ENCODE data around the gene KRT222.

Gene KRT222

GRCh38 chr17:40608061-40608581, 56.9 kb downstream of the KRT222 start:
- Histone ChIP-seq H3K27me3 (ENCODE audit: insufficient read depth, poor library complexity, severe bottlenecking) (no peaks in the 10 kb centered on the region), H3K27ac (replicated peaks) (no peak overlapping the region), H3K4me3 (replicated peaks; ENCODE audit: insufficient read depth, low read length) (no peak overlapping the region)
- TF ChIP-seq SPI1 (IDR thresholded peaks at IDR 0.05; ENCODE audit: borderline replicate concordance, low read depth) (no peak), CTCF (IDR thresholded peaks at IDR 0.05; ENCODE audit: insufficient read depth, low read length) (no peak), REST (IDR thresholded peaks at IDR 0.05; ENCODE audit: insufficient replicate concordance, low read depth) (no peak), POLR2AphosphoS5 (IDR thresholded peaks at IDR 0.05; ENCODE audit: low read depth) (no peak), GABPA (IDR thresholded peaks at IDR 0.05; ENCODE audit: low read depth) (no peak)
- no peak for DNase-seq (ENCODE audit: low read depth in 1 of 2, low spot score in 1 of 2)

- no peak for TF ChIP-seq REST (IDR thresholded peaks at IDR 0.05; ENCODE audit: insufficient replicate concordance, low read depth)
- no peak for TF ChIP-seq GABPA (IDR thresholded peaks at IDR 0.05; ENCODE audit: low read depth)
- TF ChIP-seq SPI1 (IDR thresholded peaks at IDR 0.05; ENCODE audit: borderline replicate concordance, low read depth) = no peak
- TF ChIP-seq CTCF (IDR thresholded peaks at IDR 0.05; ENCODE audit: insufficient read depth, low read length) = no peak
- TF ChIP-seq POLR2AphosphoS5 (IDR thresholded peaks at IDR 0.05; ENCODE audit: low read depth) = no peak
- no peak for DNase-seq (ENCODE audit: low read depth in 1 of 2, low spot score in 1 of 2)
- Histone ChIP-seq H3K27me3 (ENCODE audit: insufficient read depth, poor library complexity, severe bottlenecking) (no peaks in the 10 kb centered on the region), H3K4me3 (replicated peaks; ENCODE audit: insufficient read depth, low read length) (no peak overlapping the region), H3K27ac (replicated peaks) (no peak overlapping the region)
Measured at GRCh38 chr17:40607641-40608040, 57.3 kb downstream of the KRT222 start.

- DNase-seq (ENCODE audit: low read depth in 1 of 2, low spot score in 1 of 2) = no peak
- Histone ChIP-seq H3K27me3 (ENCODE audit: insufficient read depth, poor library complexity, severe bottlenecking) (no peaks in the 10 kb centered on the region), H3K27ac (replicated peaks) (no peak overlapping the region), H3K4me3 (replicated peaks; ENCODE audit: insufficient read depth, low read length) (no peak overlapping the region)
- TF ChIP-seq CTCF (IDR thresholded peaks at IDR 0.05; ENCODE audit: insufficient read depth, low read length) (no peak), SPI1 (IDR thresholded peaks at IDR 0.05; ENCODE audit: borderline replicate concordance, low read depth) (no peak)
Measured at GRCh38 chr17:40606548-40607353, 58.2 kb downstream of the KRT222 start.
